GM20000 (cell line): Measurements from ENCODE around the gene PARS2.

ENCODE experiments used
- DNase-seq: peaks from one replicate; pipeline ENCODE4 v3.0.0; 2012; ENCODE audit warnings: low spot score
- CTCF ChIP-seq: IDR thresholded peaks from 2 replicates; pipeline ENCODE4 v1.5.1; 2012; ENCODE audit warnings: mild to moderate bottlenecking, control low read depth; ENCODE audit errors: extremely low read depth, missing control alignments

The PARS2 gene

DNA sequence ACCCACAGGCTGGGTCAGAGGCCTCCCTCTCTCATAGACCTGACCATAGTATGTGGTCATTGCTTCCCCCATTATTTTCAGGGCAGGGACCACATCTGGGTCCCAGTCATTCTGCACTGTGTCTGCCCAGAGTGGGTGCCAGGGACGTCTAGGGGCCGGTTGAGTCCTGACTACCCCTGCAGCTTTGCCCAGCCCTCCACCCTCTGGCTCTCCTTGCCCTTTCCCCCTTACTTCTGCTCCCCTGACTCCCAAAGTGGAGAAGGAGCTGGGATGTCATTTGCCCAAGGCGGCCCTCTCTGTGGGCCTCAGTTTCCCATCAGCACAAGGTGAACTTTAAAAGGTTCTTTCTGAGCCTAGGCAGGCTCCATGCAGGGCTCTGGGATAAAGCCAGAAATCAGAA, 41.1 kb upstream of the PARS2 start:
- DNase-seq = no peak
- no peak for TF ChIP-seq CTCF

GRCh38 chr1:54804471-54805132, 40.3 kb upstream of the PARS2 start:
- no peak for DNase-seq
- TF ChIP-seq CTCF = no peak

- TF ChIP-seq CTCF = no peak
- no peak for DNase-seq
These were observed 39.6 kb upstream of the PARS2 start for GRCh38 chr1:54803761-54804470.

- TF ChIP-seq CTCF = peak; percentile 58
- DNase-seq = peak; percentile 89
These were observed 36.8 kb upstream of the PARS2 start, which contains the start of gene TTC22 for GRCh38 chr1:54800899-54801759. Gene TTC22 (minus strand): TSS chr1:54801323. CDS start chr1:54801163, 160 bp downstream.

- TF ChIP-seq CTCF = no peak
- no peak for DNase-seq
These were observed 35.9 kb upstream of the PARS2 start for GRCh38 chr1:54800041-54800898.

GRCh38 chr1:54798769-54799641, 34.7 kb upstream of the PARS2 start:
- no peak for TF ChIP-seq CTCF

More at GRCh38 chr1:54798769-54799641, 34.7 kb upstream of the PARS2 start:
- DNase-seq = peak; percentile 69
